MCF 10A (cell line): ENCODE results near the gene CD1C. TPM values are rescaled to one million over a fixed set of nuclear protein-coding genes. Genes with fewer than 3 reads are reported as not detected.
A peak's percentile ranks its signal among the peaks of the same experiment; 100 is the strongest.

Experiments
- BruUV-seq: library from RNA; stranded (reverse); fragments of 400-500 nt; replicated peaks from 2 replicates; lab custom pipeline; 2021; lab: Mats Ljungman, UMichigan
- CTCF ChIA-PET: fragments of 300-600 bp; sonication (Branson Sonifier 250); formaldehyde crosslinking; extraction: SDS; loops from one replicate; lab custom pipeline; 2021; ENCODE audit warnings: antibody characterized with exemption, inconsistent platforms; lab: Yijun Ruan, JAX
- POLR2A ChIA-PET: fragments of 300-600, 350-650 bp; sonication (Branson Sonifier 250); formaldehyde crosslinking; extraction: SDS; loops from one replicate; lab custom pipeline; 2020; ENCODE audit warnings: antibody characterized with exemption, inconsistent platforms; lab: Yijun Ruan, JAX
- DNase-seq: peaks from one replicate; pipeline ENCODE4 v3.0.0-alpha.2; 2018; ENCODE audit not compliant: unreplicated experiment
- H3K27ac Mint-ChIP-seq: one replicate; pipeline ENCODE4 v1.8.0; 2022; ENCODE audit warnings: mild to moderate bottlenecking, low read depth, mixed read lengths; ENCODE audit not compliant: unreplicated experiment
- H3K27me3 Mint-ChIP-seq: one replicate; pipeline ENCODE4 v1.8.0; 2022; ENCODE audit warnings: mixed read lengths; ENCODE audit not compliant: insufficient read depth, unreplicated experiment
- H3K36me3 Mint-ChIP-seq: one replicate; pipeline ENCODE4 v1.8.0; 2022; ENCODE audit warnings: mild to moderate bottlenecking, moderate library complexity, mixed read lengths; ENCODE audit not compliant: insufficient read depth, unreplicated experiment
- H3K4me1 Mint-ChIP-seq: one replicate; pipeline ENCODE4 v1.8.0; 2022; ENCODE audit warnings: mixed read lengths; ENCODE audit not compliant: insufficient read depth, unreplicated experiment
- H3K4me3 Mint-ChIP-seq: one replicate; pipeline ENCODE4 v1.8.0; 2022; ENCODE audit warnings: mild to moderate bottlenecking, moderate library complexity, mixed read lengths; ENCODE audit not compliant: unreplicated experiment
- H3K9me3 Mint-ChIP-seq: one replicate; pipeline ENCODE4 v1.8.0; 2022; ENCODE audit warnings: mixed read lengths; ENCODE audit not compliant: unreplicated experiment
- CTCF ChIP-seq: fragments of 200-600 bp; IDR thresholded peaks from one replicate; pipeline ENCODE4 v1.8.0; 2022; ENCODE audit warnings: antibody characterized with exemption, mild to moderate bottlenecking; ENCODE audit not compliant: unreplicated experiment
- intact Hi-C: fragments of 100-400 bp; cut with micrococcal nuclease; formaldehyde crosslinking; loops from 2 replicates; pipeline ENCODE4 v1.14.1; 2022
- total RNA-seq: library from RNA; stranded (reverse); gene quantifications from 2 replicates; pipeline ENCODE4 v1.2.3, GENCODE V29; 2022

CD1C gene
- total RNA-seq, 1 experiment from 2014 or later = not detected

- intact Hi-C loops = no loop called here
- Mint-ChIP-seq H3K27me3 (peaks cover 60% of the 10 kb centered on the region), H3K4me1 (no peaks in the 10 kb centered on the region), H3K36me3 (no peaks in the 10 kb centered on the region), H3K27ac (no peak overlapping the region), H3K9me3 (no peaks in the 10 kb centered on the region), H3K4me3 (no peak overlapping the region)
- DNase-seq = no peak
- TF ChIP-seq CTCF = no peak
- POLR2A ChIA-PET = no interaction called here
- CTCF ChIA-PET = no interaction called here
- BruUV-seq = no TSS peak
These were observed 5.8 kb upstream of the CD1C start for GRCh38 chr1:158283965-158284364.

GRCh38 chr1:158285756-158286241 is 3.9 kb upstream of the CD1C start:
- H3K27me3 Mint-ChIP-seq = peaks cover 57% of the 10 kb centered on the region
- intact Hi-C loops = no loop called here
- H3K36me3 Mint-ChIP-seq = no peaks in the 10 kb centered on the region
- H3K9me3 Mint-ChIP-seq = no peaks in the 10 kb centered on the region
- TF ChIP-seq CTCF = no peak
- POLR2A ChIA-PET = no interaction called here
- H3K4me3 Mint-ChIP-seq = no peak overlapping the region
- CTCF ChIA-PET = no interaction called here
- no peak overlapping the region for H3K27ac Mint-ChIP-seq
- BruUV-seq = no TSS peak
- peak; percentile 21 for DNase-seq
- H3K4me1 Mint-ChIP-seq = no peaks in the 10 kb centered on the region

- ChIA-PET POLR2A (no interaction called here), CTCF (interaction anchor here (1.2 kb wide), 1 partner anchor 83 kb away, joined by 4 read pairs; no protein-coding TSS in a partner anchor)
- no peak for DNase-seq
- no peak overlapping the region for H3K4me3 Mint-ChIP-seq
- no peak for TF ChIP-seq CTCF
- intact Hi-C loops = no loop called here
- H3K4me1 Mint-ChIP-seq = no peaks in the 10 kb centered on the region
- peaks cover 52% of the 10 kb centered on the region for H3K27me3 Mint-ChIP-seq
- H3K9me3 Mint-ChIP-seq = no peaks in the 10 kb centered on the region
- no TSS peak for BruUV-seq
- no peak overlapping the region for H3K27ac Mint-ChIP-seq
- no peaks in the 10 kb centered on the region for H3K36me3 Mint-ChIP-seq
These were observed 3.2 kb upstream of the CD1C start for GRCh38 chr1:158286487-158286886.

- H3K27ac Mint-ChIP-seq = no peak overlapping the region
- H3K9me3 Mint-ChIP-seq = no peaks in the 10 kb centered on the region
- ChIA-PET POLR2A (no interaction called here), CTCF (interaction anchor here (1.2 kb wide), 1 partner anchor 83 kb away, joined by 4 read pairs; no protein-coding TSS in a partner anchor)
- no peak for DNase-seq
- TF ChIP-seq CTCF = no peak
- BruUV-seq = no TSS peak
- H3K4me3 Mint-ChIP-seq = no peak overlapping the region
- peaks cover 47% of the 10 kb centered on the region for H3K27me3 Mint-ChIP-seq
- H3K36me3 Mint-ChIP-seq = no peaks in the 10 kb centered on the region
- intact Hi-C loops = no loop called here
- no peaks in the 10 kb centered on the region for H3K4me1 Mint-ChIP-seq
These were observed 2.8 kb upstream of the CD1C start for GRCh38 chr1:158286941-158287346.
